ENCODE measurements around the gene ACAD11. TPM values are rescaled to one million over a fixed set of nuclear protein-coding genes. Genes with fewer than 3 reads are reported as not detected.

The ACAD11 gene
- total RNA-seq, 2 donors from 2014 or later, result 24.2 to 28.4 TPM

DNA sequence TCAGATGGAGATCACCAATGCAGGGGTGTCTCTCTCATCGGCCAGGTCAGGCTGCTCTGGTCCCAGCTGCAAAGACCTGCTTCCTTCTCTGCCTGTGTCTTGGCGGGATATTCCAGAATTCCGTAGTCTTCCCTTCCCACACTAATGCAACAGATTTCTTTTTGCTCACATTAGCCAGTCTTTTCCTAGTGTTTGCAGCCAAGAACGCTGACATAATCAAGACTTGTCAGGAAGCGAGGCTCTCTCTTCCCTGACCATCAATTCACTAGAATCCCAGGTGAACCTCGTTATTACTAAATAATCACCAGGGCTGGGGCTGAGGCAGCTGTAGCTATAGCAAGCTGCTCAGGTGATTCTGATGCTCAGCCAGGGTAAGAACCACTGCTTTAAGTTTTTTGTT, 105.8 kb downstream of the ACAD11 start:
- Mint-ChIP-seq H3K27ac (no peak overlapping the region), H3K27me3 (no peaks in the 10 kb centered on the region), H3K4me3 (no peak overlapping the region), H3K4me1 (peaks cover 3% of the 10 kb centered on the region), H3K36me3 (ENCODE audit: low read depth) (peaks cover 3% of the 10 kb centered on the region)
- DNase-seq, result no peak
- H3K9me3 ChIP-seq (ENCODE audit: control insufficient read depth, low read length, poor library complexity, severe bottlenecking), result no peaks in the 10 kb centered on the region
- ATAC-seq, result no peak

DNA sequence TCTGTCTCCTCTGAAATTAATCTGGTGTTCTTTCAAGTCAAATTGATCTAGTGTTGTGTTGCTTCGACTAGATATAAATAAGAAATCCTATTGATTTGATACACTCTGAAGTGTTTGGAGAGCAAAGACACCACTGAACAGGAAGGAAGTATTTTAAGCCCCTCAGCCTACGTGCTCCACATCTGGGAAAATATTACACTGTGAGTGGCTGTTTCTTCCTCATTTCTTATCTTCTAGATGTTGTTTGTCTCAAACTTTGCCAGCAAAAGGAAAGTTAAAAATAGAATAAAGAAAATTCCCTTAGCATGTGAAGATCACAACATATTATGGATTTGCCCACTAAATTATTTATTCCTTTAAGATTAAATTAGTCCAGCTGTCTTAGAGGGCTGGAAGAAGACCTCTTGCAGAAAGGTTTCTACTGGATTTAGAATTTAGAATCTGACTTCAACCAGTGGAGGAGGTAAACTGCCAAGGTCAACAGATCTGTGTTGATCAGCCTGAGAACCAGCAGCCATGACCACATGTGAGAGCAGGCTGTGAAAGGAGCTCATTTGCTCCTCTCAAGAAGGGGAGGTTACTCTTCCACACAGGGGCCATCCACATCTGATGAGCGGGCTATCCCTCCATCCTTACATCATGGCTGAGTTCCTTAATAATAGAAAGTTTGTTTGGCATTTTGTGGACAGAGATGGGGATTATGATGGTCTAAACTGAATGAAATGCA, 108.9 kb downstream of the ACAD11 start:
- DNase-seq (no peak), ATAC-seq (no peak)
- peaks cover 3% of the 10 kb centered on the region for H3K36me3 Mint-ChIP-seq (ENCODE audit: low read depth)
- no peaks in the 10 kb centered on the region for H3K4me1 Mint-ChIP-seq
- H3K27ac Mint-ChIP-seq, result no peak overlapping the region
- no peaks in the 10 kb centered on the region for H3K27me3 Mint-ChIP-seq
- no peaks in the 10 kb centered on the region for H3K9me3 ChIP-seq (ENCODE audit: control insufficient read depth, low read length, poor library complexity, severe bottlenecking)
- no peak overlapping the region for H3K4me3 Mint-ChIP-seq

DNA sequence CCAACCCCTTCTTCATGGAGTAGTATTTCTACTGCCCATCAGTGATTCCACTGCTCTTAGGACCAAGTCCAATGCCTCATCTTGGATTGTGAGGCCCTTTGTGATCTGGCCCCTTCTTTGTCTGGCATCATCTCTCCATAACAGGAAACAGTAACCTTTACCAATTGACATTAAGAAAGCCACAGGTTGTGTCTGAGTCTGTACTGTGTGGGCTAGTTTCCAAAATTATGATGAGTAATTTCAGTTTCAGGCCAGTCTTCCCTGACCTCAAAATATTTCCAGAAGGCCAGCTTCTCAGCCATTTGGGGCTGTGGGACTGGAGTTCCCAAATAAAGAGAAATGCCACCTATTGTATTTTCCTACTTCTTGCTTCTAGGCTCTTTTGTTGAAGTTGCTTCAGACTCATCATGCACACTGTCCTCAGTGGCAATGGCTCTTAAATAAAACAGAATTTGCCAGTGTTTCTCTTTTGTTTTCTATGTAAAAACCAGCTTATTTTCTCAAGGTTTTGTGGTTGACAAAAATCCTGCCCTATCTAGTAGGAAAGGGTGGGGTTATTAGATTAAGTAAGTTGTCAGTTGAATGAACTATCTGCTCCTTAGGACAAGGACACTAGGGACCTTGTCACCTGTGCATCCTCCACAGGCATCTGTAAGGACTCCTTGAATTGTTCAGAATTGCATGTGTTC, 109.6 kb downstream of the ACAD11 start:
- Mint-ChIP-seq H3K4me3 (no peak overlapping the region), H3K36me3 (ENCODE audit: low read depth) (peaks cover 3% of the 10 kb centered on the region), H3K27me3 (no peaks in the 10 kb centered on the region), H3K27ac (no peak overlapping the region), H3K4me1 (no peaks in the 10 kb centered on the region)
- no peak for ATAC-seq
- H3K9me3 ChIP-seq (ENCODE audit: control insufficient read depth, low read length, poor library complexity, severe bottlenecking), result no peaks in the 10 kb centered on the region
- no peak for DNase-seq

DNA sequence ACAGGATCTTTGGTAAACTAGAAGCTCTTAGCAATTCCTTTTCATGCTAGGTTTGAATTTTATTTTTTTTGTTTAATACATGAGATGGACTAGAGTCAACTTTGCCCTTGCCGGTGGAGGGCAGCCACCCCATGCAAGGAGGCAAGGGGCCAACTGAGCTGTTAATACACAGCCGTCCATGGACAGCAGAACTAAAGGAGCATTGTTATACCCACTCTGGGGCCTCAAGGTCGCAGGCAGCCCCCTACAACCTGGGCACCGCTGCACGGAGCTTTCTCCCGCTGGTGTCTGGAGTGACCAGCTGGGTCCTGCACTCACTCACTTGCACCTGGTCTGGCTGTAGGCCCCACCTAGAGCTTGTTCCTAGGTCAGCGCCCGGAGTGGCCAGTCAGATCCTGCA, 110.4 kb downstream of the ACAD11 start:
- Mint-ChIP-seq H3K27ac (peak overlapping the region; percentile 34), H3K4me1 (no peaks in the 10 kb centered on the region), H3K36me3 (ENCODE audit: low read depth) (no peaks in the 10 kb centered on the region), H3K4me3 (no peak overlapping the region), H3K27me3 (no peaks in the 10 kb centered on the region)
- ATAC-seq (no peak), DNase-seq (no peak)
- no peaks in the 10 kb centered on the region for H3K9me3 ChIP-seq (ENCODE audit: control insufficient read depth, low read length, poor library complexity, severe bottlenecking)

DNA sequence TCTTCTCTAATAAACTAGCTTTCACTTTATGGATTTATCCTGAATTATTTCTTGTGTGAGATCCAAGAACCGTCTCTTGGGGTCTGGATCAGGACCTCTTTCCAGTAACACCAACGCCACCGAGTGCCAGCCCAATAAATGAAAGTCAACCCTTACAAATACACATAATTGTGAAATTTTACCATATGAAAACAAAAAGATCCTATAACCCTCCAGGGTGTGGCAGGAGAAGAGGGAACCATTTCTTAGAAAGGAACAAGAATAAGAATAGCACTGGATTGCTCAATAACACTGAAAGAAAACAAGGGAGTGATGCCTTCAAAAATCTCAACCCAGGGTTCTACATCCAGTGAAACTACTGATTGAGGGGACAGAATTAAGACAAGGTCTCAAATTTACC, 114.1 kb downstream of the ACAD11 start:
- DNase-seq, result no peak
- no peak for ATAC-seq
- Mint-ChIP-seq H3K4me1 (peaks cover 4% of the 10 kb centered on the region), H3K27ac (peak overlapping the region; percentile 19), H3K27me3 (no peaks in the 10 kb centered on the region), H3K4me3 (no peak overlapping the region), H3K36me3 (ENCODE audit: low read depth) (no peaks in the 10 kb centered on the region)
- no peaks in the 10 kb centered on the region for H3K9me3 ChIP-seq (ENCODE audit: control insufficient read depth, low read length, poor library complexity, severe bottlenecking)

DNA sequence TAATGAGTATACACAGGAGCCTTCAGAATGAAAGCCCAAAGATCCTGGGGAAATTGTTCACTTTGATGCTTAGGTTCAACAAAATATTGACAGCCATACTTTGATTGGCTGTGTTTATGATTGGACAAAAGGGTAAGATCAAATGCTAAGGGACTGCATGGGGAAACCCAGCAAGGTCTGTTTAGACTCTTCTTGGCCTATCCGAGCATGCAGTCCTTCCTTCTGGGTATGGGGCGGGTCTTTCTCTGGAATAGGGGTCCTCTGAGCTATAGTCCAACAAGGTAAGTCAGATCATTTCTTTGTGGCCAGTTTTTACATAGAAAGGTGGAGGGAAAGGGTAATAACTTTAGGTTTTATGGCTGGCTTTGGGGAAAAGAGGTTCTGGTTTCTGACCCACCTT, 115.5 kb downstream of the ACAD11 start:
- Mint-ChIP-seq H3K27ac (peak overlapping the region; percentile 83), H3K36me3 (ENCODE audit: low read depth) (peaks cover 4% of the 10 kb centered on the region), H3K27me3 (no peaks in the 10 kb centered on the region), H3K4me3 (no peak overlapping the region), H3K4me1 (peaks cover 4% of the 10 kb centered on the region)
- DNase-seq (no peak), ATAC-seq (no peak)
- H3K9me3 ChIP-seq (ENCODE audit: control insufficient read depth, low read length, poor library complexity, severe bottlenecking), result no peaks in the 10 kb centered on the region

DNA sequence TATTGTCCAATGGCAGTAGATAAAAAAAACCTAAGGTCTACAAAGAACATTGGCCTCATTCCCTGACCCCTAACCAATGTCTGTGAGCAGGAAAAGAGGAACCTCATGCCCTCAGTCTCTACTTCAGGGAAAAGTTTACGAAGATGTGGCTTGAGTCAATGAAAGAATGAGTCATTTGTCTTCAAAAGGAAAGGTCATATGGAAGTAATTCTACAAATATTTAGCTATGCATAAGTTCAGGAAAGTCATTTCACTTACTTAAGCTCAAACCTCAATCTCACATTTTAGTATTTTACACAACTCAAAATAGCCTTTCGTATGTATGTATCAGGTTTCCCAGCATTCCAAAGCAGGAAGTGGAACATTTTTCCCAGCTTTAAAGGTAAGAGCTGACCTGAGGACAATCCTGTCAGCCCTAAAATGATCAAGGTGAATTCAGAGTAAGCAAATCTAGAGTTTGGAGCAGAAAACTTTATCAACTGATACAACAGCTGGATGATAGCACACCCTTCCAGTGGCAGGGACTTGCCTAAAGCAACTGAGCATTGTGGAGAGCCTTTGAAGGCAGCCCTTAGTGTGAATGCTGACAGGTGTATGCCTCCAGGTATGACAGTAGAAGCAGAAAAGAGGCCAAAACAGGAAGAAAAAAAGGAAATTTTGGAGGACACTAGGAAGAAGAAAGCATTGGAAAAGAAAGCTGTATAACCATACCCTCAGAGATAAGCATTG, 116.4 kb downstream of the ACAD11 start:
- H3K4me3 Mint-ChIP-seq, result no peak overlapping the region
- peaks cover 4% of the 10 kb centered on the region for H3K36me3 Mint-ChIP-seq (ENCODE audit: low read depth)
- peak overlapping the region; percentile 19 for H3K27ac Mint-ChIP-seq
- H3K9me3 ChIP-seq (ENCODE audit: control insufficient read depth, low read length, poor library complexity, severe bottlenecking), result no peaks in the 10 kb centered on the region
- DNase-seq, result no peak
- peaks cover 4% of the 10 kb centered on the region for H3K4me1 Mint-ChIP-seq
- no peaks in the 10 kb centered on the region for H3K27me3 Mint-ChIP-seq
- no peak for ATAC-seq

DNA sequence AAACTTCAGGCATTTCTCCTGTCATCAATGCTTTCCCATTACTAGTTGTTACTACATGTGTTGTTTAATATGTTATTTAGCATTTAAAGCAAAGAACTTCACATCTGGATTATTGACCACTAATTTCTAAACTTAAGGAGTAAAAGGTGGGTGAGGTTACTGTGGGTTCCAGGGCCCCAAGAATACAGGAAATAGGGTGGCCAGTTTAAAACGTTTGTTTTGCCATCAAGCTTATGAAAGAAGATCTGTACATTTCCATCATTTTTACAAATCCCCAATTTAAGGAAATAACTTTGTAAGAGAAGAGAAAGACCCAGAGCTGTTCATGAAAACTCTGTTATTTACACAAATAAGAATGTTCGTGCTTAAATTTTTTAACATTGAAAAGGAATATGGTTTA, 117.0 kb downstream of the ACAD11 start:
- ATAC-seq (no peak), DNase-seq (no peak)
- no peaks in the 10 kb centered on the region for H3K9me3 ChIP-seq (ENCODE audit: control insufficient read depth, low read length, poor library complexity, severe bottlenecking)
- Mint-ChIP-seq H3K36me3 (ENCODE audit: low read depth) (peaks cover 4% of the 10 kb centered on the region), H3K4me3 (no peak overlapping the region), H3K27me3 (no peaks in the 10 kb centered on the region), H3K27ac (peak overlapping the region; percentile 19), H3K4me1 (peaks cover 4% of the 10 kb centered on the region)

DNA sequence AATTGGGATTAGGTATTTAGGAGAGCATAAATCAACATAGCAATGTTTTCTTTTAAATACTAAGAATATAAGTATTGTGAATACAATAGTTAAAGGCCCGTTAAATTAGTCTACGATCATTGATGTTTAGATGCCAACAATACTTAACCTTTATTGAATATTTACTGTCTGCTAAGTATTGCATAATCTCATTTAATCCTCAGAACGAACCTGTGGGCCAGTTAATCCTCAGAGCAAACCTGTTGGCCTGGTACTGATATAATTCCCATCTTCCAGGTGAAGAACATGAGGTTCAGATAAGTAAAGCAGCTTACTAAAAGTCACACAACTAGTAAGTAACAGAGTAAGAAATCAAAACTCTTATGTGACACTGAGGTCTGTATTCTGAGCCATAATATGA, 119.9 kb downstream of the ACAD11 start:
- no peak overlapping the region for H3K4me3 Mint-ChIP-seq
- H3K27me3 Mint-ChIP-seq, result no peaks in the 10 kb centered on the region
- ATAC-seq (no peak), DNase-seq (no peak)
- H3K9me3 ChIP-seq (ENCODE audit: control insufficient read depth, low read length, poor library complexity, severe bottlenecking), result no peaks in the 10 kb centered on the region
- no peak overlapping the region for H3K27ac Mint-ChIP-seq
- H3K4me1 Mint-ChIP-seq, result peaks cover 4% of the 10 kb centered on the region
- H3K36me3 Mint-ChIP-seq (ENCODE audit: low read depth), result peaks cover 4% of the 10 kb centered on the region

DNA sequence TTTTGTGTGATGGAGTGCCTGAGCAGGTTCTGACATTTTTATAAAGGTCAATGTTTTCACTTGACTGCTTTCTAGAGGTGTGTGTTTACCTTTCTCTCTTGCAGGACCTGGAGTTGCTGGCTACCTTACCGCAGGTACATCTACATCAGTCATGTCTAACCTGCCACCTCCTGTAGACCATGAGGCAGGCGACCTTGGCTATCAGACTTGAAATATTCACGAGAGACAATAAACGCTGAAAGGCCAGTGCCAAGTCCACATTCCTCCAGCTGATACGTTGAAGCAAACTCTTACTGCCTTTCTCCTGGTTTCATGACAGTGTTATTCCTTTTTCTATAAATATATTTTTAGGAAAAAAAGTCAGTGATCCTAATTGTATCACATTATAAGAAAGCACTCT, 121.5 kb downstream of the ACAD11 start:
- Mint-ChIP-seq H3K27me3 (no peaks in the 10 kb centered on the region), H3K4me3 (no peak overlapping the region), H3K36me3 (ENCODE audit: low read depth) (peaks cover 4% of the 10 kb centered on the region), H3K27ac (no peak overlapping the region), H3K4me1 (peaks cover 2% of the 10 kb centered on the region)
- H3K9me3 ChIP-seq (ENCODE audit: control insufficient read depth, low read length, poor library complexity, severe bottlenecking), result no peaks in the 10 kb centered on the region
- no peak for DNase-seq
- ATAC-seq, result no peak

DNA sequence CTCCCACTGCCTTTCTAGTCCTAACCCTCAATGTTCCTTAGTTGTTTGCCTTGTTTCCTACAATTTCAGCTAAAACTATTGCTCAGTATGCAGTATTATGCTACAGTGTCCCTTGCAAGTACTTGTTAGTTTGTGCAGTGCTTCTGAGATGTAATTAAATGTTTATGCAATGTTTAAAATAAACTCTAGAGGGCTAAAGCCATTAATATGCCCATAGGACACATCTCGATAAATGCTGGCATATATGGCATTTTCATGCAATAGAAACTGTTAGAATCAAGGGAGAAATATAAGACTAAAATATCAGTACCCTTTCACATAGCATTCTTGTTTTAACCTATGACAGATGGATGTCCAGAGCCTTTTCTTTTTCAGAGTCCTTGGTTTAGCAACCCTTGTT, 122.3 kb downstream of the ACAD11 start:
- Mint-ChIP-seq H3K27ac (no peak overlapping the region), H3K36me3 (ENCODE audit: low read depth) (peaks cover 4% of the 10 kb centered on the region), H3K27me3 (no peaks in the 10 kb centered on the region), H3K4me1 (peaks cover 2% of the 10 kb centered on the region), H3K4me3 (no peak overlapping the region)
- no peaks in the 10 kb centered on the region for H3K9me3 ChIP-seq (ENCODE audit: control insufficient read depth, low read length, poor library complexity, severe bottlenecking)
- DNase-seq (no peak), ATAC-seq (no peak)

DNA sequence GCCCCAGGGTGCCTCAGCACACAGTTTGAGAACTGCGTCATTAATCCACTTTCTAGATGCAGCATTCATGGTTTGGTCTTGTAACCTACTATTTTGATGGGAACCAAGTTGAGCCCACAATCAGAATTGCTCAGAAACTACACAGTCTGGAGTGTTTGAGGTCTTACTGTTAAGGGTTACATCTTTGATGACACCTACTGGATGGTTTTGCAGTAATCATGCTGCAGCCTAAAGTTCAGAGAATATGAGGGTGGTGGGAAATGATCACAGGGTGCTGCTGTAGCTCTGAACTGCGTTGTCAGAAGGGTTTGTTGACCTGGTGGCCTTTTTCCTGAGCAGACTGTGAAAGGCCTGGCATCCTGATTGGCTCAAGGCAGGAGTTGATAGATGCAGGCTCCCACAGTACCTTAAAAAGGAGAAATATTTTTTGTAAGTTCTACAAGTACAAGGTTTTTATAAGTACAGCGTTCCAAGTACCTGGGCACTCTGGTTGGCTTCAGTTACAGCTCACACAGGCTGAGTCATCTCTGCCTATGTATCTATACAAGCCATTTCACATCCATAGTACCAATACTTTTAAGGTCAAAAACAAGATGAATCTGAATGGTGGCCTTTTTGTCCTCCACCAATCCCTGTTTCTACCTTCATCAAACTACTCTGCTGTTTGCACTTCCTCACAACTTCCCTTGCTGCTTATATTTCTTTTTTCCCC, 123.0 kb downstream of the ACAD11 start:
- H3K27ac Mint-ChIP-seq, result no peak overlapping the region
- H3K4me1 Mint-ChIP-seq, result peaks cover 2% of the 10 kb centered on the region
- DNase-seq, result no peak
- no peaks in the 10 kb centered on the region for H3K27me3 Mint-ChIP-seq
- H3K36me3 Mint-ChIP-seq (ENCODE audit: low read depth), result peaks cover 6% of the 10 kb centered on the region
- H3K9me3 ChIP-seq (ENCODE audit: control insufficient read depth, low read length, poor library complexity, severe bottlenecking), result no peaks in the 10 kb centered on the region
- ATAC-seq, result no peak
- H3K4me3 Mint-ChIP-seq, result no peak overlapping the region

Data from T-helper 17 cell (primary cell).